ENCODE measurements around the gene MAL.

GRCh38 chr2:94986392-94986963, 39.0 kb upstream of the MAL start:
- no peak for TF ChIP-seq POLR2A (IDR thresholded peaks at IDR 0.05)
- TF ChIP-seq CTCF (IDR thresholded peaks at IDR 0.05) = peak; percentile 39 to 83 (median 67)

All from esophagus squamous epithelium (tissue), 4 donors.